DOHH2 (cell line): ENCODE data around the gene MON2.

Experiments used
- CTCF ChIP-seq: fragments of 200-600 bp; sonication (generic); IDR thresholded peaks from one replicate; pipeline ENCODE4 v1.5.1; 2014; ENCODE audit warnings: antibody characterized with exemption, mild to moderate bottlenecking, low read depth, low read length; ENCODE audit not compliant: poor library complexity, severe bottlenecking
- EZH2phosphoT487 ChIP-seq: fragments of 200-600 bp; sonication (generic); IDR thresholded peaks from 2 replicates; pipeline ENCODE4 v1.6.1; 2017; ENCODE audit warnings: borderline replicate concordance, mild to moderate bottlenecking, antibody characterized with exemption, low read length, moderate library complexity, mixed read lengths

DNA sequence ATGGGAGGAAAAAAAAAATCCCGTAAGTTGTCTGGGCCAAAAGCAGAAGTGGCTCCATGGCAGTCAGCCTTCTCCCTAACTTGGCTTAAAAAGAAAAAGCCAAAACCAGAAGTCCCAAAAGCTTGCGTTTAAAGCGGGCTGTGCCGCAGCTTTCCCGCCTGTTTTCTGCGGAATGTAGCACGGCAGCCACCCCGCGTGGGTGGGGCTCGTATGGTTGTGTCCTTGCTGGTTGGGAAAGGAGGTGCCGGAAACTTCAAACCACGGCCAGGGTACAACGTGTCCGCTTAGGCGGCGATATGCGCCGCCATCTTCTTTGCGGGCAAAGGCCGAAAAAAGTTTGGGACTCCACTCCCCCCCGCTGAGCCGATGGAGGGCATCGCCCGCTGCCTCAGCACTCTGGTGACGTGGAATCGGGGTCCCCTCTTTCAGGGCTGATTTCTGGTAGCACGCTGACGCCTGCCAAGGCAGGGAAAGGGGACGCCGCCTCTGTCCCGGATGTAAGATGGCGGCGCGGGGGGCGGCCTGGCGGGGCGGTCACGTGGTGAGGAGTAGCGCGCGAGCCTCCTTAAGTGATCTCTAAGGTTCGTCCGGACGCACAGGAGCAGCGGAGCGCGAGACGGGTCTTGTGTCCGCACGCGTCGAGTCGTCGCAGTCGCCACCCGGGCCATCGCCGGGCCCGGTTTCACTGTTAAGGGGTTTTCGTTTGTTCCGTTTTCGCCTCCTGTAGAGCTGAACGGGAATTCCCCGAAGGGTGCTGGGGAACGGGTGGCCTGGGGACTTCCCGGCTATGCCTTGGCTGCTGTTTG is 135.8 kb downstream of the MON2 start:
- no peak for TF ChIP-seq CTCF
- TF ChIP-seq EZH2phosphoT487 = no peak
